Liver (tissue), 9 donors: ENCODE measurements around the gene LRRN2. TPM values are rescaled to one million over a fixed set of nuclear protein-coding genes. Genes with fewer than 3 reads are reported as not detected.

Source experiments
- DNase-seq: peaks from one replicate; pipeline ENCODE4 v3.0.0-alpha.2; 2017; ENCODE audit warnings: low spot score
- H3K27ac ChIP-seq, 2 donors: one replicate each; pipeline ENCODE4 v1.7.0; 2013; ENCODE audit warnings: inconsistent platforms in 2 of 2, low read length in 2 of 2, control low read depth in 1 of 2, low read depth in 1 of 2, mild to moderate bottlenecking in 1 of 2
- H3K27me3 ChIP-seq, 4 donors: one replicate each; pipeline versions ENCODE4 v1.6.1 to v1.7.0; 2013; ENCODE audit warnings: low read length in 3 of 4, inconsistent platforms in 1 of 4, mild to moderate bottlenecking in 1 of 4, moderate library complexity in 1 of 4; ENCODE audit not compliant: control insufficient read depth in 4 of 4, insufficient read depth in 4 of 4
- H3K36me3 ChIP-seq, 4 donors: one replicate each; pipeline versions ENCODE4 v1.6.1 to v1.7.0; 2013; ENCODE audit warnings: low read length in 3 of 4, mild to moderate bottlenecking in 3 of 4, low read depth in 1 of 4, moderate library complexity in 1 of 4; ENCODE audit not compliant: control insufficient read depth in 4 of 4, insufficient read depth in 3 of 4
- H3K4me1 ChIP-seq, 4 donors: one replicate each; pipeline versions ENCODE4 v1.6.1 to v1.7.0; 2013; ENCODE audit warnings: low read length in 3 of 4, mild to moderate bottlenecking in 3 of 4, moderate library complexity in 1 of 4; ENCODE audit not compliant: control insufficient read depth in 4 of 4, insufficient read depth in 4 of 4
- H3K4me3 ChIP-seq, 3 donors: one replicate each; pipeline versions ENCODE4 v1.6.1 to v1.7.0; 2013; ENCODE audit warnings: low read length in 3 of 3, control low read depth in 1 of 3, low read depth in 1 of 3, mild to moderate bottlenecking in 1 of 3
- H3K9ac ChIP-seq, 2 donors: one replicate each; pipeline ENCODE4 v1.7.0; 2013; ENCODE audit warnings: low read length in 2 of 2, mild to moderate bottlenecking in 2 of 2, moderate library complexity in 2 of 2, control low read depth in 1 of 2, low read depth in 1 of 2
- H3K9me3 ChIP-seq, 4 donors: one replicate each; pipeline versions ENCODE4 v1.6.1 to v1.7.0; 2013; ENCODE audit warnings: low read length in 3 of 4; ENCODE audit not compliant: control insufficient read depth in 4 of 4
- CTCF ChIP-seq: fragments of 150-350 bp; IDR thresholded peaks from 2 replicates; pipeline ENCODE4 v1.5.1; 2017; ENCODE audit warnings: improper control_type of control experiment, low read depth, low read length; ENCODE audit not compliant: missing input control
- EGR1 ChIP-seq, 2 donors: IDR thresholded peaks; 2 replicates each; pipeline ENCODE4 v1.6.1; 2016 to 2018; ENCODE audit warnings: antibody characterized with exemption in 2 of 2, low read depth in 2 of 2
- FOXA1 ChIP-seq: IDR thresholded peaks from 2 replicates; pipeline ENCODE4 v1.6.1; 2016; ENCODE audit warnings: antibody characterized with exemption
- FOXA2 ChIP-seq: IDR thresholded peaks from 2 replicates; pipeline ENCODE4 v1.6.1; 2016; ENCODE audit warnings: antibody characterized with exemption
- GABPA ChIP-seq, 2 donors: IDR thresholded peaks in 1 of 2; conservative IDR thresholded peaks in 1 of 2; 2 replicates each; pipeline ENCODE4 v1.6.1; 2016; ENCODE audit warnings: antibody characterized with exemption in 2 of 2, mild to moderate bottlenecking in 1 of 2, moderate library complexity in 1 of 2
- HNF4A ChIP-seq, 2 donors: conservative IDR thresholded peaks; 2 replicates each; pipeline ENCODE4 v1.6.1; 2016; ENCODE audit warnings: antibody characterized with exemption in 2 of 2, mild to moderate bottlenecking in 2 of 2
- HNF4G ChIP-seq: IDR thresholded peaks from 2 replicates; pipeline ENCODE4 v1.6.1; 2016; ENCODE audit warnings: antibody characterized with exemption
- JUND ChIP-seq, 2 donors: IDR thresholded peaks; 2 replicates each; pipeline ENCODE4 v1.6.1; 2016; ENCODE audit warnings: antibody characterized with exemption in 2 of 2
- NR2F2 ChIP-seq: IDR thresholded peaks from 2 replicates; pipeline ENCODE4 v1.6.1; 2016; ENCODE audit warnings: antibody characterized with exemption
- RAD21 ChIP-seq, 2 donors: IDR thresholded peaks; 2 replicates each; pipeline ENCODE4 v1.6.1; 2016; ENCODE audit warnings: antibody characterized with exemption in 2 of 2, mild to moderate bottlenecking in 2 of 2
- RXRA ChIP-seq, 2 donors: IDR thresholded peaks; 2 replicates each; pipeline ENCODE4 v1.6.1; 2017 to 2018; ENCODE audit warnings: antibody characterized with exemption in 2 of 2, mild to moderate bottlenecking in 1 of 2
- SP1 ChIP-seq: IDR thresholded peaks from 2 replicates; pipeline ENCODE4 v1.6.1; 2018; ENCODE audit warnings: antibody characterized with exemption, mild to moderate bottlenecking
- TAF1 ChIP-seq: conservative IDR thresholded peaks from 2 replicates; pipeline ENCODE4 v1.6.1; 2016; ENCODE audit warnings: antibody characterized with exemption, mild to moderate bottlenecking
- YY1 ChIP-seq: IDR thresholded peaks from 2 replicates; pipeline ENCODE4 v1.6.1; 2016; ENCODE audit warnings: antibody characterized with exemption, mild to moderate bottlenecking
- ZBTB33 ChIP-seq: IDR thresholded peaks from 2 replicates; pipeline ENCODE4 v1.6.1; 2016; ENCODE audit warnings: antibody characterized with exemption
- WGBS: extraction: QIAGEN DNeasy Blood & Tissue Kit; methylation state at CpG from one replicate; pipeline ENCODE4 v1.1.7; 2013; 5-methylcytosine and 5-hydroxymethylcytosine counted together
- polyA plus RNA-seq, 2 donors: library from polyadenylated mRNA; stranded (reverse) in 1 of 2; unstranded in 1 of 2; fragments of 200-250 nt in 1 of 2; fragments of >200 nt in 1 of 2; fragmentation: Nextera tagmentation in 1 of 2; extraction: Ambion mirVana in 1 of 2; gene quantifications; one replicate each; pipeline versions ENCODE4 v1.2.1 to v1.2.3, GENCODE V29; 2013 to 2015
- total RNA-seq, 2 donors: library from RNA; depleted of rRNA; stranded (reverse); fragments of >200 nt; gene quantifications; one replicate each; pipeline ENCODE4 v1.2.3, GENCODE V29; 2014
- TF ChIP-seq, protein P1 (sequence below): IDR thresholded peaks from 2 replicates; pipeline ENCODE4 v1.6.1; 2016; ENCODE audit warnings: antibody characterized with exemption
- TF ChIP-seq, protein P2 (sequence below): IDR thresholded peaks from 2 replicates; pipeline ENCODE4 v1.6.1; 2016; ENCODE audit warnings: antibody characterized with exemption, mild to moderate bottlenecking
- TF ChIP-seq, protein P3 (sequence below): IDR thresholded peaks from 2 replicates; pipeline ENCODE4 v1.6.1; 2016; ENCODE audit warnings: antibody characterized with exemption
- donor health status: healthy.
- donor health status: healthy.
- donor health status: healthy.
- donor health status: healthy.
- donor health status: healthy.

LRRN2 gene
- total and polyA plus RNA-seq, 4 donors, result 0.13 to 2.8 (median 0.28) TPM

- no peaks in the 10 kb centered on the region for H3K36me3 ChIP-seq
- DNase-seq, result no peak
- H3K4me3 ChIP-seq, result no peak overlapping the region
- H3K27me3 ChIP-seq, result peaks cover 0 to 4% (median 0%) of the 10 kb centered on the region in 4 donors
- 94% methylated on average over 3 of the region's 3 CpGs for WGBS
- H3K4me1 ChIP-seq, result peaks cover 0 to 5% (median 0%) of the 10 kb centered on the region in 4 donors
- H3K9me3 ChIP-seq, result no peaks in the 10 kb centered on the region
- no peak overlapping the region for H3K9ac ChIP-seq
- TF ChIP-seq NR2F2, result no peak
- TF ChIP-seq EGR1 (IDR thresholded peaks at IDR 0.05; ENCODE audit: low read depth in 2 of 2), result no peak
- TF ChIP-seq HNF4A (conservative IDR thresholded peaks at IDR 0.05), result no peak
- TF ChIP-seq HNF4G, result no peak
- no peak for TF ChIP-seq SP1
- no peak for TF ChIP-seq TAF1
- TF ChIP-seq, protein P1, sequence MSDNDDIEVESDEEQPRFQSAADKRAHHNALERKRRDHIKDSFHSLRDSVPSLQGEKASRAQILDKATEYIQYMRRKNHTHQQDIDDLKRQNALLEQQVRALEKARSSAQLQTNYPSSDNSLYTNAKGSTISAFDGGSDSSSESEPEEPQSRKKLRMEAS, result no peak
- no peak for TF ChIP-seq CTCF
- TF ChIP-seq, protein P2, sequence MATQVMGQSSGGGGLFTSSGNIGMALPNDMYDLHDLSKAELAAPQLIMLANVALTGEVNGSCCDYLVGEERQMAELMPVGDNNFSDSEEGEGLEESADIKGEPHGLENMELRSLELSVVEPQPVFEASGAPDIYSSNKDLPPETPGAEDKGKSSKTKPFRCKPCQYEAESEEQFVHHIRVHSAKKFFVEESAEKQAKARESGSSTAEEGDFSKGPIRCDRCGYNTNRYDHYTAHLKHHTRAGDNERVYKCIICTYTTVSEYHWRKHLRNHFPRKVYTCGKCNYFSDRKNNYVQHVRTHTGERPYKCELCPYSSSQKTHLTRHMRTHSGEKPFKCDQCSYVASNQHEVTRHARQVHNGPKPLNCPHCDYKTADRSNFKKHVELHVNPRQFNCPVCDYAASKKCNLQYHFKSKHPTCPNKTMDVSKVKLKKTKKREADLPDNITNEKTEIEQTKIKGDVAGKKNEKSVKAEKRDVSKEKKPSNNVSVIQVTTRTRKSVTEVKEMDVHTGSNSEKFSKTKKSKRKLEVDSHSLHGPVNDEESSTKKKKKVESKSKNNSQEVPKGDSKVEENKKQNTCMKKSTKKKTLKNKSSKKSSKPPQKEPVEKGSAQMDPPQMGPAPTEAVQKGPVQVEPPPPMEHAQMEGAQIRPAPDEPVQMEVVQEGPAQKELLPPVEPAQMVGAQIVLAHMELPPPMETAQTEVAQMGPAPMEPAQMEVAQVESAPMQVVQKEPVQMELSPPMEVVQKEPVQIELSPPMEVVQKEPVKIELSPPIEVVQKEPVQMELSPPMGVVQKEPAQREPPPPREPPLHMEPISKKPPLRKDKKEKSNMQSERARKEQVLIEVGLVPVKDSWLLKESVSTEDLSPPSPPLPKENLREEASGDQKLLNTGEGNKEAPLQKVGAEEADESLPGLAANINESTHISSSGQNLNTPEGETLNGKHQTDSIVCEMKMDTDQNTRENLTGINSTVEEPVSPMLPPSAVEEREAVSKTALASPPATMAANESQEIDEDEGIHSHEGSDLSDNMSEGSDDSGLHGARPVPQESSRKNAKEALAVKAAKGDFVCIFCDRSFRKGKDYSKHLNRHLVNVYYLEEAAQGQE, result no peak
- TF ChIP-seq FOXA2, result no peak
- no peak for TF ChIP-seq RAD21 (IDR thresholded peaks at IDR 0.05)
- no peak for TF ChIP-seq YY1
- no peak for TF ChIP-seq FOXA1
- TF ChIP-seq, protein P3, sequence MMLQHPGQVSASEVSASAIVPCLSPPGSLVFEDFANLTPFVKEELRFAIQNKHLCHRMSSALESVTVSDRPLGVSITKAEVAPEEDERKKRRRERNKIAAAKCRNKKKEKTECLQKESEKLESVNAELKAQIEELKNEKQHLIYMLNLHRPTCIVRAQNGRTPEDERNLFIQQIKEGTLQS, result no peak
- TF ChIP-seq GABPA (IDR thresholded peaks at IDR 0.05 in 1 of 2, conservative IDR thresholded peaks at IDR 0.05 in 1 of 2), result no peak
- no peak for TF ChIP-seq JUND (IDR thresholded peaks at IDR 0.05)
- no peak for TF ChIP-seq RXRA (IDR thresholded peaks at IDR 0.05)
- TF ChIP-seq ZBTB33, result no peak
- no peak overlapping the region for H3K27ac ChIP-seq
Measured at GRCh38 chr1:204709021-204709420, 23.5 kb upstream of the LRRN2 start.
